Neural progenitor cell (in vitro differentiated cells): ENCODE results near the gene GIMAP1. TPM values are rescaled to one million over a fixed set of nuclear protein-coding genes. Genes with fewer than 3 reads are reported as not detected.

Experiments used
- DNase-seq: peaks from one replicate; pipeline ENCODE4 v3.0.0-alpha.2; 2016; ENCODE audit warnings: low spot score
- H2AFZ ChIP-seq: fragments of 200-600 bp; sonication (generic); replicated peaks from 2 replicates; pipeline ENCODE4 v1.6.1; 2016; ENCODE audit warnings: antibody characterized with exemption
- H3F3A ChIP-seq: fragments of 200-600 bp; sonication (generic); 2 replicates; pipeline ENCODE4 v1.6.1; 2016; ENCODE audit warnings: antibody characterized with exemption, low read depth
- H3K27ac ChIP-seq: fragments of 200-600 bp; sonication (generic); 2 replicates; pipeline ENCODE4 v1.5.1; 2016; ENCODE audit warnings: mild to moderate bottlenecking
- H3K27me3 ChIP-seq: fragments of 200-600 bp; sonication (generic); 2 replicates; pipeline ENCODE4 v1.6.1; 2016; ENCODE audit warnings: mild to moderate bottlenecking, moderate library complexity
- H3K36me3 ChIP-seq: fragments of 200-600 bp; sonication (generic); 2 replicates; pipeline ENCODE4 v1.5.1; 2016
- H3K4me1 ChIP-seq: fragments of 200-600 bp; sonication (generic); 2 replicates; pipeline ENCODE4 v1.6.1; 2016; ENCODE audit warnings: mixed run types
- H3K4me2 ChIP-seq: fragments of 200-600 bp; sonication (generic); 2 replicates; pipeline ENCODE4 v1.6.1; 2016
- H3K4me3 ChIP-seq: fragments of 200-600 bp; sonication (generic); 2 replicates; pipeline ENCODE4 v1.5.1; 2016
- H3K79me2 ChIP-seq: fragments of 200-600 bp; sonication (generic); 2 replicates; pipeline ENCODE4 v1.6.1; 2016; ENCODE audit warnings: low read depth
- H3K9ac ChIP-seq: fragments of 200-600 bp; sonication (generic); 2 replicates; pipeline ENCODE4 v1.6.1; 2016
- H3K9me3 ChIP-seq: fragments of 200-600 bp; sonication (generic); 2 replicates; pipeline ENCODE4 v1.5.1; 2016; ENCODE audit warnings: low read depth
- H4K20me1 ChIP-seq: fragments of 200-600 bp; sonication (generic); 2 replicates; pipeline ENCODE4 v1.6.1; 2016; ENCODE audit warnings: low read depth
- H3K27ac Mint-ChIP-seq: 3 replicates; pipeline ENCODE4 v1.8.0; 2021; ENCODE audit warnings: mixed read lengths
- H3K27me3 Mint-ChIP-seq: 2 replicates; pipeline ENCODE4 v1.8.0; 2022; ENCODE audit warnings: low read depth, mild to moderate bottlenecking, inconsistent platforms, moderate library complexity, mixed read lengths; ENCODE audit not compliant: insufficient read depth
- H3K36me3 Mint-ChIP-seq: 3 replicates; pipeline ENCODE4 v1.8.0; 2021; ENCODE audit warnings: mixed read lengths
- H3K4me1 Mint-ChIP-seq: 3 replicates; pipeline ENCODE4 v1.8.0; 2021; ENCODE audit warnings: mixed read lengths
- H3K4me3 Mint-ChIP-seq: 3 replicates; pipeline ENCODE4 v1.8.0; 2021; ENCODE audit warnings: mild to moderate bottlenecking, moderate library complexity, mixed read lengths
- H3K9me3 Mint-ChIP-seq: 3 replicates; pipeline ENCODE4 v1.8.0; 2020; ENCODE audit warnings: mixed read lengths
- EZH2 ChIP-seq: fragments of 200-600 bp; sonication (generic); IDR thresholded peaks from 2 replicates; pipeline ENCODE4 v1.6.1; 2017; ENCODE audit warnings: antibody characterized with exemption, mild to moderate bottlenecking, moderate library complexity
- EZH2phosphoT487 ChIP-seq: fragments of 200-600 bp; sonication (generic); IDR thresholded peaks from 2 replicates; pipeline ENCODE4 v1.6.1; 2017; ENCODE audit warnings: antibody characterized with exemption
- total RNA-seq: library from RNA; depleted of rRNA; stranded (reverse); fragments of >200 nt; gene quantifications from 2 replicates; pipeline ENCODE4 v1.2.3, GENCODE V29; 2015; ENCODE audit warnings: low replicate concordance
- TF ChIP-seq, protein P1 (sequence below): fragments of 200-600 bp; sonication (generic); IDR thresholded peaks from 2 replicates; pipeline ENCODE4 v1.5.1; 2017; ENCODE audit warnings: antibody characterized with exemption, mild to moderate bottlenecking

The GIMAP1 gene
- total RNA-seq, 1 donor from 2014 or later = not detected

GRCh38 chr7:150727381-150727780, 11.0 kb downstream of the GIMAP1 start:
- TF ChIP-seq EZH2phosphoT487 = no peak
- TF ChIP-seq, protein P1, sequence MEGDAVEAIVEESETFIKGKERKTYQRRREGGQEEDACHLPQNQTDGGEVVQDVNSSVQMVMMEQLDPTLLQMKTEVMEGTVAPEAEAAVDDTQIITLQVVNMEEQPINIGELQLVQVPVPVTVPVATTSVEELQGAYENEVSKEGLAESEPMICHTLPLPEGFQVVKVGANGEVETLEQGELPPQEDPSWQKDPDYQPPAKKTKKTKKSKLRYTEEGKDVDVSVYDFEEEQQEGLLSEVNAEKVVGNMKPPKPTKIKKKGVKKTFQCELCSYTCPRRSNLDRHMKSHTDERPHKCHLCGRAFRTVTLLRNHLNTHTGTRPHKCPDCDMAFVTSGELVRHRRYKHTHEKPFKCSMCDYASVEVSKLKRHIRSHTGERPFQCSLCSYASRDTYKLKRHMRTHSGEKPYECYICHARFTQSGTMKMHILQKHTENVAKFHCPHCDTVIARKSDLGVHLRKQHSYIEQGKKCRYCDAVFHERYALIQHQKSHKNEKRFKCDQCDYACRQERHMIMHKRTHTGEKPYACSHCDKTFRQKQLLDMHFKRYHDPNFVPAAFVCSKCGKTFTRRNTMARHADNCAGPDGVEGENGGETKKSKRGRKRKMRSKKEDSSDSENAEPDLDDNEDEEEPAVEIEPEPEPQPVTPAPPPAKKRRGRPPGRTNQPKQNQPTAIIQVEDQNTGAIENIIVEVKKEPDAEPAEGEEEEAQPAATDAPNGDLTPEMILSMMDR = no peak
- no peak for TF ChIP-seq EZH2
- no peaks in the 10 kb centered on the region for H4K20me1 ChIP-seq
- H3K9ac ChIP-seq = no peak overlapping the region
- H3K27me3 ChIP-seq = peaks cover 94% of the 10 kb centered on the region
- DNase-seq = no peak
- H3K27me3 Mint-ChIP-seq = peaks cover 2% of the 10 kb centered on the region
- H3K9me3 ChIP-seq = no peaks in the 10 kb centered on the region
- H3K9me3 Mint-ChIP-seq = peaks cover 14% of the 10 kb centered on the region
- no peaks in the 10 kb centered on the region for H3K79me2 ChIP-seq
- H3K4me1 Mint-ChIP-seq = peaks cover 3% of the 10 kb centered on the region
- H2AFZ ChIP-seq = no peak overlapping the region
- H3F3A ChIP-seq = no peaks in the 10 kb centered on the region
- no peak overlapping the region for H3K4me3 ChIP-seq
- H3K27ac Mint-ChIP-seq = no peak overlapping the region
- H3K4me2 ChIP-seq = no peak overlapping the region
- no peaks in the 10 kb centered on the region for H3K4me1 ChIP-seq
- H3K36me3 Mint-ChIP-seq = no peaks in the 10 kb centered on the region
- H3K27ac ChIP-seq = no peak overlapping the region
- H3K4me3 Mint-ChIP-seq = no peak overlapping the region
- no peaks in the 10 kb centered on the region for H3K36me3 ChIP-seq

- Histone ChIP-seq H2AFZ (no peak overlapping the region), H3K36me3 (no peaks in the 10 kb centered on the region), H3K27me3 (peaks cover 94% of the 10 kb centered on the region), H3K9me3 (no peaks in the 10 kb centered on the region), H3K79me2 (no peaks in the 10 kb centered on the region), H3K4me2 (no peak overlapping the region), H3K27ac (no peak overlapping the region), H4K20me1 (no peaks in the 10 kb centered on the region), H3K4me3 (no peak overlapping the region), H3K9ac (no peak overlapping the region), H3F3A (no peaks in the 10 kb centered on the region), H3K4me1 (no peaks in the 10 kb centered on the region)
- TF ChIP-seq EZH2 (no peak), EZH2phosphoT487 (no peak)
- TF ChIP-seq, protein P1 = no peak
- Mint-ChIP-seq H3K36me3 (no peaks in the 10 kb centered on the region), H3K27me3 (peaks cover 5% of the 10 kb centered on the region), H3K27ac (no peak overlapping the region), H3K9me3 (peaks cover 14% of the 10 kb centered on the region), H3K4me3 (no peak overlapping the region), H3K4me1 (no peaks in the 10 kb centered on the region)
- no peak for DNase-seq
Observed at GRCh38 chr7:150728011-150728410, 11.6 kb downstream of the GIMAP1 start.

GRCh38 chr7:150728609-150729008, 12.2 kb downstream of the GIMAP1 start:
- H3K9ac ChIP-seq = no peak overlapping the region
- no peak overlapping the region for H2AFZ ChIP-seq
- no peak overlapping the region for H3K4me3 ChIP-seq
- DNase-seq = no peak
- H3F3A ChIP-seq = no peaks in the 10 kb centered on the region
- H3K36me3 ChIP-seq = no peaks in the 10 kb centered on the region
- TF ChIP-seq, protein P1 = no peak
- TF ChIP-seq EZH2 (no peak), EZH2phosphoT487 (no peak)
- no peaks in the 10 kb centered on the region for H3K9me3 ChIP-seq
- H3K79me2 ChIP-seq = no peaks in the 10 kb centered on the region
- H3K4me2 ChIP-seq = no peak overlapping the region
- Mint-ChIP-seq H3K4me3 (no peak overlapping the region), H3K27me3 (peaks cover 6% of the 10 kb centered on the region), H3K4me1 (no peaks in the 10 kb centered on the region), H3K27ac (no peak overlapping the region), H3K9me3 (peaks cover 14% of the 10 kb centered on the region), H3K36me3 (no peaks in the 10 kb centered on the region)
- no peaks in the 10 kb centered on the region for H3K4me1 ChIP-seq
- H4K20me1 ChIP-seq = no peaks in the 10 kb centered on the region
- peaks cover 94% of the 10 kb centered on the region for H3K27me3 ChIP-seq
- H3K27ac ChIP-seq = no peak overlapping the region
